AG08395 (cell line): ENCODE measurements around the gene UMPS.

Source experiments
- DNase-seq: peaks from one replicate; pipeline ENCODE4 v3.0.0; 2012; ENCODE audit warnings: mixed read lengths, low spot score

The UMPS gene

DNA sequence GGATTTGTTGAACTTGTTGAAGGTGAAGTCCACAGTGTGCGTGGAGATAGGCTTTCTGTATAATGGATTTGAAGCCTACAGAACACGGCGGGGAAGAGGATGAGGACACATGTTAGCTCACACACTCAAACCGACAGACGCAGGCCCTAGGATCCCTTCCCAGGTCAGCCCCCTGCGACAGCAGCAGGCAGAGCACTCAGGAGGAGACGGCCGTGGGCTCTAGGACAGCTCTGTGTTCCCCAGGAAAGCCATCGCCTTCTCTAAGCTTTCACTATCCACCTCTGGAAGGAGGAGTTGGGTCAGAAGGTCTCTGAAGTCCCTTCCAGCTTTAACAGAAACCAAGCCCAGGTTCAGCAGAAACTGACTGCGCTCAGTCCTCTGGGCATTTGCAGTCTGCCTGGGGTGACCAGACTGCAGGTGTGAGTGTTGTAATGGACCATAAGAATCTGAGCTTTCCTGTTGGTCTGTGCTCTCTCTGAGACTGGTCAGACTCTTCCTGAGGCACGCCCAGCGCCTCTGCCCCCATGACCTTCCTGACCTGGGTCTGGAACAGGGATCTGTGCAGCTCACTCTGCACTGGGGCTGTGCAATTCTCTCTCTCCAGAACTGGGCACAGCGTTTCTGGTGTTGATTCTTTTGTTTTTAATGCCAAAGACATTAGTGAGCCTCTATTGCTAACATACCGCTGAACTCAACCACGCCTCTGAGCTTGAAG lies 33.5 kb downstream of the UMPS start:
- DNase-seq: peak; percentile 17

DNA sequence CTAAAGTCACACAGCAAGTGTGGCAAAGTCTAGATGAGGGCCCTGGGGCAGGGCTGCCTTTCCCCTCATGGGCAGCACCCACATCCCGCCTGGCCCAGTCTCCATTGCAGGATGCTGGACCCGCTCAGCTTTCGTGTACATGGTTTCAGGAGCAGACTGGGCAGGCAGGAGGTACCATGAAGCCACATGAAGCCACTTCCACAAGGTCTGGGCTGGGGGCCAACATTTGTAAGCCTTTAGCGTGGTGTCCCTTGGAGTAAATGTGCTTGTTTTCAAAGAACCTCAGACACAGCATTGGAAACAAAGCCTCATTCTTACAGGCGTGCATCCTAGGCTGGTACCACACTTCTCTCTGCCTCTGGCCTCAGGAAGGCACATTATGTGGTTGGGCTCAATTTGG lies 34.5 kb downstream of the UMPS start:
- no peak for DNase-seq

DNA sequence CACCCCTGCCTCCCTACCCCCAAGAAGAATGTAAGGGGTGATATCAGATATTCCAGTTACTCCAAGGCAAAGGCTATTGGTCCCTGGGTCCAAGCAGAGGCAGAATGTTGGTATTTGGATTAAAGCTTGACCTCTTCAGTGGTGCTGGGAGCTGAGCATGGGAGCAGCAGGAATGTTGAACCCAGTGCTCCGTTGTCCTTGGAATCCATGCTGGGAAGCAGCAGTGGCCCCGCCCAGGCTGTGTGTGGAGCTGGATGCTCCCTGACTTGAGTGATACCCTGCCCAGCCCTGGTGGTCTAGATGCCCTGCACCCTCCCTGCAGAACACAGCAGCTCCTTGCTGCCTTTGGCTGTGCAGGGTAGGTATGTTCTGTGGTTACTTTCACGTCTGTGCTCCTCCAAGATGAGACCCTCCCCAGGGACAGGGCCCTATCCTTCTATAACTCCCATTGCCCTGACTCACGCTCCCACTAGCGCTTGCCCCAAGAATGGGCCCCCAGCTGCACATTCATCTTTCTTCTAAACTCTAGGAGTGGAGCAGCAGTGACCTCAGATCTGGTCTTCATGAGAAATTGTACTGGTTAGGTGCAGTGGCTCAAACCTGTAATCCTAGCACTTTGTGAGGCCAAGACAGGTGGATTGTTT lies 35.1 kb downstream of the UMPS start:
- DNase-seq: no peak

DNA sequence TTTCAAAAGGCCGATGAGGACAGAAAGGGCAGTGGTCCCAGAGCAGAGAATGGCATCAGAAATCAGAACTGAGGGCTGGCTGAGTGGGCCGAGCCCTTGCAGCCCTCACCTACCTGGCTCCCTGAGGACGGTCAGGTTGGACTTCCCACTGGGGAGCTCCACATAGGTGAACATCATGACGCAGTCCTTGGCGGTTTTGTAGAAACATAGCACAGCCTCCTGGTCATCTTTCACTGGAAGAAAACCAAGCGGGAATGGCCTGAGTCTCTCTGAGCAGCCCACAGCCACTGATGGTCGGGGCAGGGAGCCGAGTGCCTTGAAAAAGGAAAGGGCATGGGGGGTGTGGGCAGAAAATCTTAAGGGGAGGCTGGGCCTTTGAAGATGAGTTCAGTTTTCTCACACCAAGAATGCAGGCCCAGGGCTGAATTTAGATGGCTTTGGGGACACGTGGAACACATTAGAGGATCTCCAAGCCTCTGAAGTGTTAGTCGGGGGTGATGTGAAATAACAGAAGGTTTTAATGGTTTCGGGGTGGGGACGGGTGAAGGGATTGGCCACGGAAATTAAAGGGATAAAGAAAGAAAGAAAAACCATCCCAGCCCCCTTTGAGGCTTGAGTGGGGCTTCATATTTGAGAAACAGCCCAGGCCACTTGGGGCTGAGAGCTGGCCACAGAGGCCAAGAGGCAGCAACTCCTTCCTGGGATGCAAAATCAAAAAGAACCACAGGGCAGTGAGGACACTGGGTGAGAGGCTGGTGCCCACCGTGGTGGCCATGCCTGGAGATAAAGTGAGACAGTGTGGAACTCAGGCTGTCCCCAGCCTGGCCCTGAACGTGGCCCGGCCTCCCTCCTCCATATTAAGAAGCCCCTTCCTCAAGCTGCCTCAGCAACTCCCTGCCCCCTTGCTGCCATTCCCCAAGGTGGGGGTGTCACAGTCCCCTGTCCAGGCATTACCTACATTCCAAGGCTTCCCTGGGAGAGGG lies 36.2 kb downstream of the UMPS start:
- no peak for DNase-seq

DNA sequence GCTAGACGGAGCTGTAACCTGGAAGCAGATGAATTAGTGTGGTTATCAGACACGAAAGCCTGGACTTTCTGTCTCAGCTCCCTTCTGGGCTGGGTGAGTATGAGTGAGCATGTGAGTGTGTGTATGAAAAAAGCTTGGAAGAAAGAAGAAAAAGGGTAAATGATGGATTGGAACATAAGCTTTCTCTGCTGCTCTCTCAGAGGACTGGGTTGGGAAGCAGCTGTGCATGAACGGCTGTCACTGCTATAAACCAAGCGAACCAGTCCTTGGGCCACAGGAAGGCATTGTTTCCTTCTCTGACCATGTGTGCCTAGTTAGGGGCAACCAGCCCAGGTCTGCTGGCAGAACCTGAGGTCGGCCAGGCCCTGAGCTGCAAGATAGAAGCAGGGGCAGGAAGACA lies 37.0 kb downstream of the UMPS start:
- no peak for DNase-seq

DNA sequence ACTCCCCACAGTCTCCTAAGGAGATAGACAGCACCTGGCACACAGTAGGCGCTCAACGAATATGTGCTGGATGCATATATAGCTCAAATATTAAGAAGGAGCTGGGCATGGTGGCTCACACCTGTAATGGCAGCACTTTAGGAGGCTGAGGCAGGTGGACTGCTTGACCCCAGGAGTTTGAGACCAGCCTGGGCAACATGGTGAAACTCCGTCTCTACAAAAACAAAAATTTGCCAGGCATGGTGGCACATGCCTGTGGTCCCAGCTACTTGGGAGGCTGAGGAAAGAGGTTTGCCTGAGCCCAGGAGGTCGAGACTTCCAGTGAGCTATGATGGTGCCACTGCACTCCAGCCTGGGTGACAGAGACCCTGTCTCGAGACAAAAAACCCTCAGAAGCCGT lies 37.4 kb downstream of the UMPS start:
- DNase-seq: no peak

DNA sequence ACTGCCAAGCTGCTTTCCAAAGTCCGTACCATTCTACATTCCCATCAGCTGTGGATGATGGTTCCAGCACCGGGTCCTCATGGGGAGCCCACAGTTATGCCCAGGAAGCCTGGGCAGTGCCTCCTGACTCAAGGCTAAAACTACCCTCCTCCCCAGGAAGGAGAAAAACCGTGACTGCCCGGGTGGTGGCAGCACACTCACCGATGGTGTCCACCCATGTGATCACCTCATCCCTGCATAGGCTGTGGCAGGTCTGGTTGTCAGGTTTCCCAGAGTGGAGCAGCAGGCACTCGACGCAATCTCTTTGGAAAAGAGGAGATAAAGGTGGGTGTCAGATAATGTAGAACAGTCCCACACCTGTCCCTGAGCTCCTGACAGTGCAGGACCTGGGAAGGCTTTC lies 38.6 kb downstream of the UMPS start:
- DNase-seq: no peak

DNA sequence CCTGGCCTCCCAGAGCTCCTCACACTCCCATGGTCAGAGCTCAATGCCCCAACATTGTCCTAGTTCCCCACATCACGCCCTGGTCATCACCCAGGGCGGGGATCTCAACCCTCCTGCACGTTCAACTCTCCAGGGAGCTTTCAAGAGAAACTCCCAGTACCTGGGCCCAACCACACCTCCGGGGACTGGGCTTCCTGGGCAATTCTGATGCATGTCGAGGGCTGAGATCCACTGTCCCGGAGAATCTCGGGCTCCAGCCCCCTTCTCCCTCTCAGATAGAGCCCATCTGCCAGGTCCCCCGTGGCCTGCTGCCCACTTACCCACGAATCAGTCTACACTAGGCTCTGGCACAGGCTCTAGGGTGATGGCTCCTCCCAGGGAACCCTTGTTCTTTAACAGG lies 39.2 kb downstream of the UMPS start:
- DNase-seq: no peak

DNA sequence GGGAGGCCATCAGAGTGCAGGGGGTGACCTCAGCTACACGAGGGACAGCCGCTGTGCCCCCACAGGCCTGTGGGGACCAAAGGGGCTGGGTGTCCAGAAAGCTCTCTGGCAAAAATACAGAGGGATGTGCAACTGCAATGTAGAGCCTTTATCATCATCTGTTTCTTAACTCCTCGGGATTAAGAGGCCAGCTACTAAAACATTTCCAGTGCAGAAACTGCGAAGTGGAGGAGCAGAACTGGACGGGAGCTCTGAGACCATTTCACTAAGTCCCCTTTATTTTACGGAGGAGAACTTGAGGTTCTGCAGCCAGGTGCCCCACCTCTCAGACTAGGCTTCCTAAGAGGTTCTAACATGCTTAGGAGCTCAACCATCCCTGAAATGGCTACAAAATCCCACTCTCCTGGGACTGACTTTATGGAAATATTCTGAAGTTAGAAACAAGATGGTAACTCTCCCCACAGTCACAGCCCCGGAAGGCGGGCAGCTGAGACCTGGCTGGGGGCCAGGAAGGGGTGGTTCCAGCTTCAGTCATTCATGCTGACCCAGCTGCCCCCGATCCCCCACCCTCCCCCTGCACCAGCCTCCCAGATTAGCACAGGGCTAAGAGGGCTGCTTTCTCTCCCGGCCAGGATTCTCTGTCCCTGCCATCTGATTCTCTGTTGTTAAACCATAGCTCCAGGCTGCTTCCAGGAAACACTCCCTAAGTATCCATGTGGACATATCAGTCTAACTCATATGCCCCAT lies 40.3 kb downstream of the UMPS start:
- DNase-seq: peak; percentile 16

DNA sequence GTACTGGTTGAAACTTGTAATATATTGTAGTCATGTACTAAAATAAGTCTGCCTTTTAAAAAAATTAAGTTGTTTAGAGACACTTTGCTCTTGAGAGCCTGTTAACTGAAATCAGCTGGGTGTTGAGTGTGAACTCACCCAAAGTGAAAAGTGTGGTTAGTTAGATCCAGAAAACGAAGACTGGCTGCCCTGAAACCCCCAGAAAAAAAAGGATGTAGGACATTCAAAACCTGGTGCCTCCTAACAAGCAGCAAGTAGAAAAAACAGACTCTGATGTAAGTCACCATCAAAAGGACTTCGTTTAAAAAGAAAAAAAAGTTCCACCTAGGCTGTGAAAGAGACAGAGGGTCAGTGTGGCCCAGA lies 40.8 kb downstream of the UMPS start:
- DNase-seq: no peak

DNA sequence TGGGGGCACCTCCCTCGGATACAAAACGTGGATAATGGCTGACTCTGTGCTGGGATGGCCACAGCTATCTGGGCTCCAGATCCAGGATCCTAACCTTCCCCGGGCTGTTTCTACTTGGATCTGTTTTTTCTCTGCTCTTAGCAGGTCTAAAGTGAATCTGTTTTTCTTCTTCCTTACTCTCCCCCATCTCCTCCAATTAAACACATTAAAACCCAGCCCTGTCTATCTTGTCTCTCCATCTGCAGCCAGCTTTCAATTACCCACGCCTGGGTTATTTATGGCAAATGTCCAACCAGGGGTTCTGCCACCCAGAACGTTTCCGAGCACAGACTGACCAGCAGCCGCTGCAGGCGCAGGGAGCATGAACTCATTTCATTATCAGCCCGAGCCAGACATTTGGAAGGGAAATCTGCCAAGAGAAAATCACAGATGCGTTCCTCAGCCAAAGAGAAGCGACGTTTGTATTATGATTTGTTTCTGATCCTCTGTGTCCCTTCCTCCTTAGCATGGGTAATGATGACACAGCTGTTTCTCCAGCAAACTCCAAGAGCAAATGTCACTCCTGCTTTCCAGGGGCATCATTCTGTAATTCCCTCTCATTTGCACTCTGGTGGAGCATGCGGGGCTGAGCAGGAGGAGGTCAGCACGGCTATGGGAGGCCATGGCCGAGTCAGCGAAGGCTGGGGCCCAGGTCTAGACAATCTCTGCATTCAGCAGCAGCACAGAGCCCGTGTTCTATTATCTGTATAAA lies 42.0 kb downstream of the UMPS start:
- DNase-seq: peak; percentile 61

DNA sequence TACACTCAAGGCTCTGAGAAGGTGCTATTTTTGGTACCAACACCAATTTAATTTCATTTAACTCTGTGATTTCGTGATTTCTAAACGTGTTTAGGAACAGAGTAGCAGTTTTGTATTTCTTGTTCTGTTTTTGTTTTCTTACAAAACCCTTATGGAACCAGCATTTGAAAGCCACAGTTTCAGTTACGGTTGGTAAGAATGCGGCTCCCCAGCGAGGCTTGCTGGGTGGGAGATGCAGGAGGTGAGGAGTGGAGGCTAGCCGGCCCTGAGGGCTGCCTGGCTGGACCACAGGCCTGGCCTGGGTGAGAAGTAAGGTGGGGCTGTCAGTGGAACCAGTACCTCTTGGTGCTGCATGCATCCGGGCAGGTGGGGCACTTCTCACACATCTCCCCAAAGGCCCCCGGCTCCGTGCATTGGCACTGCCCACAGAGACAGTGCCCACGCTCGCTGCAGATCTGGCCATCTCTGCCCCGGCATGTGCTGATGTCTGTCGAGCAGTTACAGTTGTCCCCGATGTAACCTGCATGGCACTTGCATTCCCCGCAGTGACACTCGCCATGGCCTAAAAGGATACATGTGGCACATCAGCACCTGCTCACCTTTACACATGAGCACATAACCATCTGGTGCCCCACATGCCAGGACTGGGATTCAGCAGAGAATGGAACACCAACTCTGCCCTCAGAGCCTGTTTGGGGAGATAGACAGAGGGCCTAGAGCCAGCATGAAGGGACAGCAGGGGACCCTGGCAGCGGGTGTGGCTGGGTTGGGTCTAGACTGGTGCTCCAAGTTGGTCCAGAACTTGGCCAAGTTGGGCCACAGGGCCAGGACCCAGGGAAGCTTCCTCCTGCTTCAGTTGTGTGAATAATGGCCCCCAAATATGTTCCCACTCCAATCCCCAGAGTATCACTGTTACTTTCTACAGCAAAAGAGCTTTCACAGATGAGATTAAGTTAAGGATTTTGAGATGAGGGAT lies 43.4 kb downstream of the UMPS start:
- no peak for DNase-seq

DNA sequence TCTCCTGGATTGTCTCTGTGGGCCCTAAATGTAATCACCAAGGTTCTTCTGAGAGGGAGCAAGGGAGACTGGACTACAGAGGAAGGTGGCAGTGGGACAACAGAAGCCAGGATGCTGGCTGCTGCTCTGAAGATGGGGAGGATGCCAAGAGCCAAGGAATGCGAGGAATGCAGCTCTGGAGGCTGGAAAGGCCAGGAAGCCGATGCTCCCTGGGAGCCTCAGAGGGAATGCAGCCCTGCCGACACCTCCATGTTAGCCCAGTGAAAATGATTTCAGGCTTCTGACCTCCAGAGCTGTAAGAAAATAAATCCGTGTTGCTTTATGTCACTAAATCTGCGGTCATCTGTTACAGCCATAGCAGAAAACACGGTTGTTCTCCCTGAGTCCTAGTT lies 44.1 kb downstream of the UMPS start:
- DNase-seq: peak; percentile 89

DNA sequence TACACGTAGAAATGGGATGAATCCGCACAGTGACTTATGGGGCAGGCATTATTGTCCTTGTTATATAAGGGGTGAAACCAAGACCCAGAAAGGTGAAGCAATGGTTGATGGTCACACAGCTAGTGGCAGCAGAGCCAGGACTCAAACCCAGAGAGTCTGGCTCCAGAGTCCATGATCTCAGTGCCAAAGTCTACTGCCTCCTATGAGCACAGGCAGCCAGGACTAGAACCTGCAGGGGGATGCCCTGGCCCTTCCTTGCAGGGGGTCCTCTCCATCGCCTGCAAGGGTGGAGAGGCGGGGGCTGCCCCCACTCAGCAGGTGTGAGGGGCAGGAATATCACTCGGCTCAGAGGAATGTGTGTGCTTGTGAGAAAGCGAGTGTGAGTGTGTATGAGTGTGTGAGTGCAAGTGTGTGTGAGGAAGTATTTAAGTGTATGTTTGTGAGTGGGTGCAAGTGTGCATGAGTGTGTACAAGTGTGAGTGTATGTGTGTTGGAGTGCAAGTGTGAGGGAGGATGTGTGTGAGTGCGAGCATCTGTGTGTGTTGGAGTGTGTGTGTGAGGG lies 44.7 kb downstream of the UMPS start:
- DNase-seq: no peak

DNA sequence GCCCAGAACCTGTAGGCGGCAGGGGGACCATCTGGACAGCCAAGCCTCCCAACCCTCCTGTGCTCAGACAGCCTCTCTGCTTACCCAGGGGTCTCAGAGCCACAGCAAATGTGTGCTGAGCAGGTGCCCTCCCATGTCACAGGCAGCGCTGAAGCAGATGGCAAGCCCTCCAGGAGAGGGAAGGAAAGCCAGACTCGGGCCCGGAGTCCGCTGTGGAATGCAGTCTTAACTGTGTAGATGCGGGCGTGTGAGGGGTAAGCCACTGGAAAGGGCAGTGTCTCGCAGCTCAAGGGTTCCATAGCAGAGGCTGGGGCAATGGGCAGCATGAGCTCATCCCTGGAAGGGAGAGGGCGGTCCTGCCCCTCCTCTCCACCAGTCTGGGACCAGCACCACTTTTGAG lies 45.6 kb downstream of the UMPS start:
- DNase-seq: no peak

DNA sequence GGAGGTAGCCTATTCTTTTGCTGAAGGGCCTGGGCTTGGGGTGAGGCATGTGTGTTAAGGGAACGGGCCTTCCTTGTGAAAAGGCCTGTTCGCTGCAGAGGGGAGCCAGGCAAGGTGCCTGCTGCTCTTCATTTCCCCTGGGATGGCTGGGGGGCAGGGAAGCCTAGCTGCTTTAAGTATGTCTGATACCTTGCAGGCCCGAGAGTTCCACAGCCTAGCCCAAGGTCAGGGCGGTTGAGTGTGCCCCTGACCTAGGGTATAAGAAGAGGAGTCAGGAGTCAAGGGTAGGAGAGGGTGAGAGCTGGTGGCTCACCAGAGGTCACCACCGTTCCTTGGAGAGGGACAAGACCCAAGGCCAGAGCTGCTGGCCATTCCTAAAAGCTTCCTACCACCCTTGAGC lies 46.6 kb downstream of the UMPS start:
- DNase-seq: no peak

DNA sequence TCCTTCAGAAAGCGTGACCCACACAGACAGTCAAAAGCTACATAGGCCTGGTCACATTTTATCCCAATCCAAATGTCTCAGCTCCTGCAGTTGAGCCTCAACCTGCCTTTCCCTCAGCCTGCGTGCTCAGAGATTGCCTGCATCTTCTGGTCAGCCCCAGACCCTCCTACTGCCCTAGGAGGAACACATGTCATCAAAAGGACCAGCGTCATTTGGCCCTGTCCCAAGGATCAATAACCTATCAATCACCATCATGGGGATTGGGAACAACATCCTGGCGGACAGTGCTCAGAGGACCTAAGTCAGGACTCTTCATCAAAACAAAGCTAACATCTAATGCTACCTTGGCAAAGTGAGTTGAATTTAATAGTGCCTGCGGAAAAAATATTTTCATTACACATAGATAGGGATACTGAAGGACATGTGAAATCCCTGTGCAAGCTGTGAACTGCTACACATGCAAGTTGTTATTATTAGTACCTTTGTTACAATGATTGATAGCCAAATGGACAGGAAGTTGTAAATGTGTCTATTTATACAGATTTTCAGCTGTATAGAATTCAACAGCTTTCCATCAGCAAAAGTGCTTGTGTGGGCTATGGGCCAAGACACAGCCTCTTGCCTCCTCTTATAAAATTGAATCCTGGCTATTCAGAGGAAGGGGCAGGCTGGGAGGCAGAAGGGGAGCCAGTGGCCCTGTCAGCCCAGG lies 47.7 kb downstream of the UMPS start:
- DNase-seq: no peak

DNA sequence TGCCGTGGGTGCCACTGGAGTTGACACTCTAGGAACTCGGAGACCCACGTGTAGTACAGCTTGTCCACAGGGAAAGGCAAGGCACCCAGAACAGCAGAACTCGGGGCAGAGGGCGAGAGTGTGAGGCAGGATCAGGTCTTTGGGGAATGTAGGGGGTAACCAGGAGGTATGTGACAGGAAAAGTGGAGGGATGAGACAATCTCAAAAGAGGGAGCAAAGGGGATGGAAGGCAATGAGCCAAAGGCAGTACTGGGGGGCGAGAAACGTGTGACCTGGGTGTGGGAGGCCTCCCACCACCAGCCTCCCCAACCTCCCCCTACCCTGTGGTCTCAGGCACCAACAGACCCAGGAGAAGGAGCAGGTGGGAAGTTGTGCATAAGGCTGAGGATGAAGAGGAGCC lies 48.9 kb downstream of the UMPS start:
- no peak for DNase-seq

DNA sequence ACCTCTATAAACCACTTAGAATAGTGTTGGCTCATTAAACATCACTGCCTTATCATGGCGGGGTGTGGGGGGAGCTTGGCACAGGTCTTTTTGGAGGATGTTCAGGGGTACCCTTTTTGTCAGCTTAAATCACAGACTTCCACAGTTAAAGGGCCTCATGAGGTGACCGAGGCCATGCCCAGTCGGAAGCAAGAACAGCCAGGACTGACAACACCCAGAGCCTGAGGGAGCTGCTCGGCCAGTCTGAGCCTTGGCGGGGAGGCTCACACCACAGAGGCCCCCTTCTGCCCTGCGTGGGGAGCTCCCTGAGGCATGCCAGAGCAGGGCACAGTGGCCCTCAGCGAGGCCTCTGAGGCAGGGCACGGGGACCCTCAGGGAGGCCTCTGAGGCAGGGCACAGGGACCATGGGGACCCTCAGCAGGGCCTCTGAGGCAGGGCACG lies 49.5 kb downstream of the UMPS start:
- DNase-seq: no peak
